GM23248 (cell line): ENCODE results near the gene SPATA1. TPM values are rescaled to one million over a fixed set of nuclear protein-coding genes. Genes with fewer than 3 reads are reported as not detected.

Experiments
- DNase-seq: peaks from one replicate; pipeline ENCODE4 v3.0.0-alpha.2; 2015
- H2AFZ ChIP-seq: fragments of 200-600 bp; sonication (generic); 2 replicates; pipeline ENCODE4 v1.6.1; 2016; ENCODE audit warnings: antibody characterized with exemption
- H3F3A ChIP-seq: fragments of 200-600 bp; sonication (generic); 2 replicates; pipeline ENCODE4 v1.6.1; 2016; ENCODE audit warnings: mild to moderate bottlenecking, antibody characterized with exemption, mixed run types; ENCODE audit not compliant: insufficient read depth
- H3K27ac ChIP-seq: fragments of 200-600 bp; sonication (generic); 2 replicates; pipeline ENCODE4 v1.5.1; 2016; ENCODE audit warnings: mild to moderate bottlenecking
- H3K27me3 ChIP-seq: fragments of 200-600 bp; sonication (generic); replicated peaks from 2 replicates; pipeline ENCODE4 v1.6.1; 2016; ENCODE audit warnings: mild to moderate bottlenecking; ENCODE audit not compliant: insufficient read depth
- H3K36me3 ChIP-seq: fragments of 200-600 bp; sonication (generic); 2 replicates; pipeline ENCODE4 v1.6.1; 2016; ENCODE audit warnings: low read depth, mild to moderate bottlenecking
- H3K4me1 ChIP-seq: fragments of 200-600 bp; sonication (generic); 2 replicates; pipeline ENCODE4 v1.6.1; 2016; ENCODE audit warnings: mild to moderate bottlenecking; ENCODE audit not compliant: insufficient read depth
- H3K4me2 ChIP-seq: fragments of 200-600 bp; sonication (generic); one replicate; pipeline ENCODE4 v1.6.1; 2016; ENCODE audit warnings: mild to moderate bottlenecking; ENCODE audit not compliant: unreplicated experiment
- H3K4me3 ChIP-seq: fragments of 200-600 bp; sonication (generic); 2 replicates; pipeline ENCODE4 v1.5.1; 2016; ENCODE audit warnings: mild to moderate bottlenecking
- H3K79me2 ChIP-seq: fragments of 200-600 bp; sonication (generic); 2 replicates; pipeline ENCODE4 v1.6.1; 2016; ENCODE audit warnings: mild to moderate bottlenecking; ENCODE audit not compliant: insufficient read depth
- H3K9ac ChIP-seq: fragments of 200-600 bp; sonication (generic); 2 replicates; pipeline ENCODE4 v1.6.1; 2016; ENCODE audit warnings: mild to moderate bottlenecking
- H3K9me2 ChIP-seq: fragments of 200-600 bp; sonication (generic); 2 replicates; pipeline ENCODE4 v1.6.1; 2016; ENCODE audit warnings: mixed run types, mild to moderate bottlenecking, moderate library complexity; ENCODE audit not compliant: insufficient read depth
- H3K9me3 ChIP-seq: fragments of 200-600 bp; sonication (generic); one replicate; pipeline ENCODE4 v1.6.1; 2017; ENCODE audit warnings: low read depth
- H4K20me1 ChIP-seq: fragments of 200-600 bp; sonication (generic); 2 replicates; pipeline ENCODE4 v1.6.0; 2016; ENCODE audit not compliant: insufficient read depth
- EZH2 ChIP-seq: fragments of 200-600 bp; sonication (generic); IDR thresholded peaks from 2 replicates; pipeline ENCODE4 v1.6.1; 2018; ENCODE audit warnings: antibody characterized with exemption, mild to moderate bottlenecking; ENCODE audit not compliant: insufficient read depth, poor library complexity, severe bottlenecking
- EZH2phosphoT487 ChIP-seq: fragments of 200-600 bp; sonication (generic); IDR thresholded peaks from 2 replicates; pipeline ENCODE4 v1.6.1; 2018; ENCODE audit warnings: antibody characterized with exemption, moderate library complexity, mild to moderate bottlenecking, low read depth; ENCODE audit not compliant: insufficient read depth
- WGBS, 2 experiments: methylation state at CpG; one replicate each; pipeline ENCODE4 v1.1.6; 2015 to 2017; ENCODE audit warnings: low lambda C conversion rate in 2 of 2, low coverage in 1 of 2; ENCODE audit errors: missing lambda C conversion rate in 2 of 2; 5-methylcytosine and 5-hydroxymethylcytosine counted together
- in situ Hi-C: fragments of 300-500 bp; cut with MboI; formaldehyde crosslinking; loops from 2 replicates; pipeline ENCODE4 v1.15.0; 2020
- polyA plus RNA-seq: library from polyadenylated mRNA; unstranded; fragments of >200 nt; fragmentation: Nextera tagmentation; extraction: Ambion mirVana; gene quantifications from 2 replicates; pipeline ENCODE4 v1.2.1, GENCODE V29; 2016
- total RNA-seq: library from RNA; depleted of rRNA; stranded (reverse); fragments of >200 nt; shearing (Covaris generic); gene quantifications from 2 replicates; pipeline ENCODE4 v1.2.3, GENCODE V29; 2014

SPATA1 gene
- total and polyA plus RNA-seq, 2 experiments from 2014 or later = 1.0 TPM; not detected in 1

DNA sequence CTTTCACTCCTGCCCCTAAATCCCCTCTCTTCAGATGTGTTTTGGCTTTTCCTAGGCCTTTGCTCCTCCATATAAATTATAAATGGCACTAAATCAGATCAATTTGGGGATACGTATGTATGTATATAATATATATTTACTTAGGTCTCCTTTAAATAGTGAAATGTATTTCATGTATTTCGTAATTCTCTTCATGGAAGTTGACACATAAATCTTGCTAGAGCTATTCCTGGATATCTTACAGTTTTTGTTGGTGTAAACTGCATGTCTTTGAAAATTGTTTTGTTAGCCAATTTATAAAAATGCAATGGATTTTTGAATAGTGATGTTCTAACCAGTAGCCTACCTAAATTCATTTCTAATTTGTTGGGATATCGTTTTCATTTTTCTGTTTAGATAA is 18.1 kb upstream of the SPATA1 start:
- 73 to 74% methylated on average over 3 of the region's 3 CpGs for WGBS, 2 experiments
- H3F3A ChIP-seq = peaks cover 11% of the 10 kb centered on the region

DNA sequence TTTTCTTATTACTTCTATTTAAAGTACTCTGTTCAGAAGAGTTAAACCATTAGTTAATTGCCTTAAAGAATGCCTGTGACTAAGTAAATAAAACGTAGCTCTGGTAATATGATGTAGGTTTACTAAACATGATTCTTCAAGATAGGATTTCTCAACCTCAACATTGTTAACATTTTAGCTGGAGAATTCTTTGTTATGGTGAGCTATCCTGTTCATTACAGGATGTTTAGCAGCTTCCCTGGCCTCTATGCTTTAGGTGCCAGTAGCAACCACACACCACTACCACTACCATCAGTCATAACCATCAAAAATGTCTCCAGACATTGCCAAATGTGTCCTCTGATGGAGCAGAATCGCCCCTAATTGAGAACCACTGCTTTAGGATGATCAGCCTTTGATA is 16.4 kb upstream of the SPATA1 start:
- Histone ChIP-seq H3F3A (peaks cover 28% of the 10 kb centered on the region), H3K9ac (no peak overlapping the region), H3K4me1 (0 out of 2 replicates have a peak, but pooled peaks cover 6% of the 10 kb centered on the region), H4K20me1 (no peaks in the 10 kb centered on the region), H3K4me3 (no peak overlapping the region), H2AFZ (no peak overlapping the region), H3K36me3 (peaks cover 49% of the 10 kb centered on the region), H3K27ac (no peak overlapping the region), H3K9me3 (no peaks in the 10 kb centered on the region), H3K4me2 (no peak overlapping the region), H3K79me2 (peaks cover 52% of the 10 kb centered on the region), H3K9me2 (no peaks in the 10 kb centered on the region), H3K27me3 (no peaks in the 10 kb centered on the region)
- in situ Hi-C loops = loop anchor here (25.0 kb wide), 1 partner anchor 448 kb away; no protein-coding TSS in a partner anchor
- no peak for TF ChIP-seq EZH2
- TF ChIP-seq EZH2phosphoT487 = no peak
- WGBS, 2 experiments = 80 to 83% methylated on average over 2 of the region's 2 CpGs
- peak; percentile 14 for DNase-seq

More for the DNA sequence above, 18.1 kb upstream of the SPATA1 start:
- Histone ChIP-seq H3K27ac (no peak overlapping the region), H3K27me3 (no peaks in the 10 kb centered on the region), H3K9ac (no peak overlapping the region), H3K4me1 (peaks cover 10% of the 10 kb centered on the region), H3K79me2 (peaks cover 69% of the 10 kb centered on the region), H3K4me3 (no peak overlapping the region), H3K36me3 (peaks cover 56% of the 10 kb centered on the region), H3K4me2 (no peak overlapping the region), H2AFZ (no peak overlapping the region), H4K20me1 (no peaks in the 10 kb centered on the region), H3K9me2 (no peaks in the 10 kb centered on the region), H3K9me3 (no peaks in the 10 kb centered on the region)
- in situ Hi-C loops = loop anchor here (25.0 kb wide), 1 partner anchor 449 kb away; no protein-coding TSS in a partner anchor
- DNase-seq = no peak
- no peak for TF ChIP-seq EZH2phosphoT487
- TF ChIP-seq EZH2 = no peak

DNA sequence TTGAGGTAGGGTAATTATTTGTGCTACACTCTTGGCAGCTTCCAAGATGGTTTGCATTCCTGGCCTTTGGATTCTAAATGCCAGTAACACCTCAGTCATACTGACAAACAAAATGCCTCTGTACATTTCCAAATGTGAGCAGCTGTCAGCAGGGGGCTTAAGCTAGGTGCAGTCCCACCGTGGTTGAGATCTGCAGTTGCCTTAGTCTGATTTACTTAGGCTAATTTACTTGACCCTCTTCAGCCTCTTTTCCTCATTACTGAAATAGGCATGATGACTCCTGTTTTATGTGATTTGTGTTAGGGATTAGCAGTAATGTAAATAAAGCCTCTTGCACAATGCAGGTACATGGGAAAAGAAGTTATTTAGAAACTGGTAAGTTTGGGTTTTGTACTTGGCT is 13.5 kb upstream of the SPATA1 start:
- Histone ChIP-seq H3K4me3 (no peak overlapping the region), H3K4me2 (no peak overlapping the region), H3K27me3 (no peaks in the 10 kb centered on the region), H3K36me3 (peaks cover 66% of the 10 kb centered on the region), H3F3A (peaks cover 49% of the 10 kb centered on the region), H3K9me3 (no peaks in the 10 kb centered on the region), H3K9ac (no peak overlapping the region), H3K79me2 (peaks cover 40% of the 10 kb centered on the region), H2AFZ (no peak overlapping the region), H4K20me1 (no peaks in the 10 kb centered on the region), H3K9me2 (no peaks in the 10 kb centered on the region), H3K4me1 (0 out of 2 replicates have a peak, but pooled peaks cover 6% of the 10 kb centered on the region), H3K27ac (no peak overlapping the region)
- DNase-seq = no peak
- TF ChIP-seq EZH2 (no peak), EZH2phosphoT487 (no peak)
- in situ Hi-C loops = loop anchor here (25.0 kb wide), 1 partner anchor 445 kb away; no protein-coding TSS in a partner anchor
- 100% methylated on average over 1 of the region's 1 CpG for WGBS, 2 experiments

DNA sequence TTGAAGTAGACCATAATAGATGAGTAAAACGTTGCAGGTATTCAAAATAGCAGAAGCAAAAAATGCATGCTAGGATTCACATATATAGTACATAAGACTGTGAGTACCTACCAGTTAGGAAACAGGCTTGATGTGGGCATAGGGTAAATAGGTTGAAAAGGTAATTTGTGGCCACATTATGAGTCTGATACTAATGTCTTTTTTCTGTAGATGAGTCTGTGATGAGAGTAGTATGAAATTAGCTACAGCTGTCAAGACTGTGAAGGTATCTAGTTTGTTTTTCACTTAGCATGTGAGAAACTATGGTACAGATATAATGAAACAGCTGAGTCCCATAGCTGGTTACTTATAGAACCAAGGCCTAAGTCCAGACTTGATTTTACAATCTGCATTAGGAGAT is 12.4 kb upstream of the SPATA1 start:
- WGBS, 2 experiments = 89 to 100% methylated on average over 1 of the region's 1 CpG
- in situ Hi-C loops = loop anchor here (25.0 kb wide), 1 partner anchor 444 kb away; no protein-coding TSS in a partner anchor

More for the DNA sequence above, 12.4 kb upstream of the SPATA1 start:
- Histone ChIP-seq H3K27ac (no peak overlapping the region), H3K79me2 (peaks cover 40% of the 10 kb centered on the region), H3K9me3 (no peaks in the 10 kb centered on the region), H3F3A (peaks cover 59% of the 10 kb centered on the region), H3K4me3 (no peak overlapping the region), H3K4me1 (0 out of 2 replicates have a peak, but pooled peaks cover 6% of the 10 kb centered on the region), H4K20me1 (peaks cover 2% of the 10 kb centered on the region; the same call in 1 of the 2 replicates), H3K4me2 (no peak overlapping the region), H3K9me2 (no peaks in the 10 kb centered on the region), H3K9ac (no peak overlapping the region), H2AFZ (no peak overlapping the region), H3K27me3 (no peaks in the 10 kb centered on the region), H3K36me3 (peaks cover 73% of the 10 kb centered on the region)
- no peak for TF ChIP-seq EZH2phosphoT487
- no peak for TF ChIP-seq EZH2
- no peak for DNase-seq
